Stimulated activated naive B cell treated with anti-CD40 and anti-IgM and Interleukin-4, amounts not matched to agents 10 μg/mL and 1 μg/mL and 100 μg/mL, for 72 hours (primary cell): ENCODE measurements around the gene SCFD2.

Experiments used
- ATAC-seq, 2 donors: fragments of 150-1000 bp; cut with Tn5 transposase; replicated peaks; 2 replicates each; pipeline ENCODE4 v1.10.0; 2021; ENCODE audit warnings: moderate library complexity in 1 of 2
- DNase-seq: peaks from one replicate; pipeline ENCODE4 v3.0.0; 2021
- H3K27ac Mint-ChIP-seq: one replicate; pipeline ENCODE4 v1.8.0; 2022; ENCODE audit warnings: mild to moderate bottlenecking, mixed read lengths
- H3K27me3 Mint-ChIP-seq, 2 donors: one replicate each; pipeline ENCODE4 v1.8.0; 2022; ENCODE audit warnings: mixed read lengths in 2 of 2
- H3K36me3 Mint-ChIP-seq, 2 donors: one replicate each; pipeline ENCODE4 v1.8.0; 2022; ENCODE audit warnings: mixed read lengths in 2 of 2, mild to moderate bottlenecking in 1 of 2
- H3K4me1 Mint-ChIP-seq, 2 donors: one replicate each; pipeline ENCODE4 v1.8.0; 2022; ENCODE audit warnings: mixed read lengths in 2 of 2, mild to moderate bottlenecking in 1 of 2
- H3K4me3 Mint-ChIP-seq, 2 donors: one replicate each; pipeline ENCODE4 v1.8.0; 2022; ENCODE audit warnings: mild to moderate bottlenecking in 2 of 2, mixed read lengths in 2 of 2, moderate library complexity in 1 of 2
- H3K9me3 Mint-ChIP-seq, 2 donors: one replicate each; pipeline ENCODE4 v1.8.0; 2022; ENCODE audit warnings: mixed read lengths in 2 of 2, mild to moderate bottlenecking in 1 of 2

SCFD2 gene

GRCh38 chr4:53094040-53094439, 271.8 kb downstream of the SCFD2 start:
- H3K4me1 Mint-ChIP-seq, result peaks cover 0 to 5% of the 10 kb centered on the region in 2 donors
- no peak overlapping the region for H3K27ac Mint-ChIP-seq
- DNase-seq (no peak), ATAC-seq (no peak)
- H3K27me3 Mint-ChIP-seq, result no peaks in the 10 kb centered on the region
- no peak overlapping the region for H3K4me3 Mint-ChIP-seq
- peaks cover 15 to 27% of the 10 kb centered on the region in 2 donors for H3K36me3 Mint-ChIP-seq
- H3K9me3 Mint-ChIP-seq, result peaks cover 8 to 14% of the 10 kb centered on the region in 2 donors

GRCh38 chr4:53089936-53090729, 275.7 kb downstream of the SCFD2 start:
- Mint-ChIP-seq H3K36me3 (peaks cover 28 to 35% of the 10 kb centered on the region in 2 donors), H3K4me3 (no peak overlapping the region), H3K4me1 (peaks cover 0 to 5% of the 10 kb centered on the region in 2 donors), H3K9me3 (peaks cover 13 to 20% of the 10 kb centered on the region in 2 donors), H3K27ac (no peak overlapping the region), H3K27me3 (no peaks in the 10 kb centered on the region)
- DNase-seq (no peak), ATAC-seq (no peak)

- DNase-seq (no peak), ATAC-seq (no peak)
- H3K27ac Mint-ChIP-seq, result no peak overlapping the region
- peaks cover 0 to 5% of the 10 kb centered on the region in 2 donors for H3K4me1 Mint-ChIP-seq
- H3K9me3 Mint-ChIP-seq, result peaks cover 14 to 23% of the 10 kb centered on the region in 2 donors
- H3K27me3 Mint-ChIP-seq, result no peaks in the 10 kb centered on the region
- no peak overlapping the region for H3K4me3 Mint-ChIP-seq
- peaks cover 36 to 40% of the 10 kb centered on the region in 2 donors for H3K36me3 Mint-ChIP-seq
Measured at GRCh38 chr4:53088152-53088551, 277.7 kb downstream of the SCFD2 start.

- H3K27me3 Mint-ChIP-seq, result no peaks in the 10 kb centered on the region
- peaks cover 2 to 4% of the 10 kb centered on the region in 2 donors for H3K4me1 Mint-ChIP-seq
- H3K27ac Mint-ChIP-seq, result no peak overlapping the region
- no peak for ATAC-seq
- no peak for DNase-seq
- H3K4me3 Mint-ChIP-seq, result no peak overlapping the region
- peaks cover 10 to 11% of the 10 kb centered on the region in 2 donors for H3K36me3 Mint-ChIP-seq
- peaks cover 4 to 5% of the 10 kb centered on the region in 2 donors for H3K9me3 Mint-ChIP-seq
Measured at GRCh38 chr4:53076374-53076958, 289.4 kb downstream of the SCFD2 start.

DNA sequence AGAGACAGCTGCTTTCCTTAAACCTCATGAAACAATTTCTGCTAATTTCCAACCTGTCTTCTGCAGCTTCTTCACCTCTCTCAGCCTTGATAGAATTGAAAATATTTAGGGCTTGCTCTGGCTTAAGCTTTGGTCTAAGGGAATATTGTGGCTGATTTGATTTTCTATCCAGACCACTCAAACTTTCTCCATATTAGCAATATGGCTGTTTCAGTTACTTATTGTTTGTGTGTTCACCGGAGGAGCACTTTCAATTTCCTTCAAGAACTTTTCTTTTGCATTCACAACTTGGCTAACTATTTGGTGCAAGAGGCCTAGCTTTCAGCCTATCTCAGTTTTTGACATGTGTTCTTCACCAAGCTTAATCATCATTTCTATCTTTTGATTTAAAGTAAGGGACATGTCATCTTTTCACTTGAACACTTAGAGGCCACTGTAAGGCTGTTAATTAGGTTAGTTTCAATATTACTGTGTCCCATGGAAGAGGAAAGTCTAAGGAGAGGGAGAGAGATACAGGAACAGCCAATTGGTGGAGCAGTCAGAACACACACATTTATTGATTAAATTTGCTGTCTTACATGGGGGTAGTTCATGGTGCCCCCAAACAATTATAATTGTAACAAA, 290.6 kb downstream of the SCFD2 start:
- no peak for ATAC-seq
- Mint-ChIP-seq H3K4me3 (no peak overlapping the region), H3K27ac (no peak overlapping the region), H3K4me1 (peaks cover 2 to 4% of the 10 kb centered on the region in 2 donors), H3K36me3 (peaks cover 15 to 16% of the 10 kb centered on the region in 2 donors), H3K27me3 (no peaks in the 10 kb centered on the region), H3K9me3 (peaks cover 4 to 8% of the 10 kb centered on the region in 2 donors)
- no peak for DNase-seq

GRCh38 chr4:53068755-53069330, 297.0 kb downstream of the SCFD2 start:
- no peaks in the 10 kb centered on the region for H3K4me1 Mint-ChIP-seq
- DNase-seq, result no peak

GRCh38 chr4:53067125-53067802, 298.6 kb downstream of the SCFD2 start:
- DNase-seq, result no peak
- H3K27ac Mint-ChIP-seq, result no peak overlapping the region
- no peak for ATAC-seq

More at GRCh38 chr4:53068755-53069330, 297.0 kb downstream of the SCFD2 start:
- H3K4me3 Mint-ChIP-seq, result no peak overlapping the region
- H3K27ac Mint-ChIP-seq, result no peak overlapping the region
- no peak for ATAC-seq
- no peaks in the 10 kb centered on the region for H3K27me3 Mint-ChIP-seq
- peaks cover 21 to 27% of the 10 kb centered on the region in 2 donors for H3K36me3 Mint-ChIP-seq
- H3K9me3 Mint-ChIP-seq, result peaks cover 12 to 17% of the 10 kb centered on the region in 2 donors

DNA sequence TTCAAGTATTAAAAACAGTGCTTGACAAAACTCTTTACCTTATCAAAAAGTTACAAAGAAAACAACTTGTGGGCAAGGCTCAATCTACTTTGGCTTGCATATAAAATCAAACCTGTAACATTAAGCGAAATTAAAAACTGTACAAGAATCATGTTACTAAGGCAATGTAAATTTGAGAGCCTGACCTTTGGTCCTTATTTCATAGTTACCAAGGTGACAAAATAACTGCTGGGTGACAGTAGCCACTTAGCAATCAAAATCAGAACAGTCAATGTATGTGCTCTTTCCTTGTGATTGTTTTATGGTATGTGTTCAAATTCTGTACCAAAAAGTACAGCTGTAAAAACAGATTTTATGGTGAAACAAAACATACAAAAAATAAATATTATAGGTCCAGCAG, 299.7 kb downstream of the SCFD2 start:
- Mint-ChIP-seq H3K9me3 (peaks cover 8 to 12% of the 10 kb centered on the region in 2 donors), H3K4me1 (no peaks in the 10 kb centered on the region), H3K27me3 (no peaks in the 10 kb centered on the region), H3K4me3 (no peak overlapping the region), H3K27ac (no peak overlapping the region), H3K36me3 (peaks cover 18 to 26% of the 10 kb centered on the region in 2 donors)
- ATAC-seq (no peak), DNase-seq (no peak)

More at GRCh38 chr4:53067125-53067802, 298.6 kb downstream of the SCFD2 start:
- Mint-ChIP-seq H3K9me3 (peaks cover 8 to 14% of the 10 kb centered on the region in 2 donors), H3K36me3 (peaks cover 17 to 22% of the 10 kb centered on the region in 2 donors), H3K4me3 (no peak overlapping the region), H3K27me3 (no peaks in the 10 kb centered on the region), H3K4me1 (no peaks in the 10 kb centered on the region)

- Mint-ChIP-seq H3K36me3 (peaks cover 14 to 21% of the 10 kb centered on the region in 2 donors), H3K9me3 (peaks cover 8 to 9% of the 10 kb centered on the region in 2 donors), H3K4me3 (no peak overlapping the region), H3K4me1 (no peaks in the 10 kb centered on the region), H3K27ac (no peak overlapping the region), H3K27me3 (no peaks in the 10 kb centered on the region)
- ATAC-seq (no peak), DNase-seq (no peak)
Measured at GRCh38 chr4:53064609-53065008, 301.3 kb downstream of the SCFD2 start.

DNA sequence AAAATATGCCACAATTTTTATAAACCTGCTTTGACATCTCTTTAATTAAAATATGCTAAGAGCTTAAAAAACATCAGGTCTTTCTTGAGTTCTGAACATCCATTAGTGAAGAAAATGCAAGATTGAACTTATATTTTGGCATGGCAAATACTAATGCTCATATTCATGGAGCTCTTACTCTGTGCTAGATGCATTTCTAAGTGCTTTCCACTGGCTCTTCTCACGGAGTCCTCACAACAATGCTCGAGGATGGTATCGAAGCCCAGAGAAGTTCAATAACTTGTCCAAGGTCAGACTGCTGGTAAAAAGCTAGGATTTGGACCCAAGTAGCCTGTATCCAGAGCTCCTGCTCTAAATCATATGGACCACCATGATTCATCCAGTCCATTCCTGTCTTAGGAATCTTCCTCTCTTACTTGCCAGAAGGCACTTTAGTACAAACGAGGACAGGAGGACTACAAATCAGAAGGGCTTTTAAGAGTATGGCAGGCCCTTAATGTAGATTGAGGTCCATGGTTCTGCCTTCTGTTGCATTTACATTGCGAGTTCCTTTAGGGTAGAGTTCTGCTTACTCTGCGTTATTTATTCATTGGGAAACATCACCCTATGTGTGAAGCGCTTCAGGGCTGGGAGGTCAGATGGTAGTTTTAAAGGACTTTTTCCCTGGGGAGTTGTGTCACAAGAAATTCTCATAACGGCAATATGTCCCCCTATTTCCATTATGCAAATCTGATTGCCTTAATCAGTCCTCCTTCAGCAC, 304.6 kb downstream of the SCFD2 start:
- no peak for ATAC-seq
- Mint-ChIP-seq H3K4me1 (no peaks in the 10 kb centered on the region), H3K27me3 (no peaks in the 10 kb centered on the region), H3K4me3 (no peak overlapping the region), H3K36me3 (peaks cover 11 to 16% of the 10 kb centered on the region in 2 donors), H3K27ac (no peak overlapping the region), H3K9me3 (peaks cover 0 to 4% of the 10 kb centered on the region in 2 donors)
- no peak for DNase-seq

GRCh38 chr4:53060278-53060677, 305.6 kb downstream of the SCFD2 start:
- Mint-ChIP-seq H3K27me3 (no peaks in the 10 kb centered on the region), H3K4me3 (no peak overlapping the region), H3K4me1 (no peaks in the 10 kb centered on the region), H3K27ac (no peak overlapping the region), H3K36me3 (peaks cover 11 to 19% of the 10 kb centered on the region in 2 donors), H3K9me3 (peaks cover 0 to 4% of the 10 kb centered on the region in 2 donors)
- ATAC-seq (no peak), DNase-seq (no peak)

DNA sequence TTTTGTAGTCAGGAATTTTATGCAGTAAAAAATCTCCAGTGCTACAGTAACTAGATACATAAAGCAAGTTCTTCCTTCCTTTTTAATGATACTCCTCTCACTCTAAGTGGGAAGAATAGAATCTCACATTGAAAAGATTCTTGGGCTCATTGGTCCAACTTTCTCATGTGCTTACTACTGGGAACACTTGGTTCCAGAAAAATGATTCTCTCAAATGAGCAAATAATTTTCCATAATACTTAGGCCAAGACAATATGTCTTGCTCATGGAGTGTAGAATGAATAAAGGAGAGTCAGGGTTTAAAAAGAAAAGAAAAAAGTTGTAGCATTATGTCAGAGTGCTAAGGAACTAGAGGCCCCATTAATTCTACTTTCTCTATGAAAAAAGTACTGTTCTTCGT, 306.0 kb downstream of the SCFD2 start:
- ATAC-seq, result no peak
- no peak for DNase-seq
- H3K9me3 Mint-ChIP-seq, result peaks cover 0 to 4% of the 10 kb centered on the region in 2 donors
- no peaks in the 10 kb centered on the region for H3K4me1 Mint-ChIP-seq
- no peak overlapping the region for H3K27ac Mint-ChIP-seq
- no peak overlapping the region for H3K4me3 Mint-ChIP-seq
- no peaks in the 10 kb centered on the region for H3K27me3 Mint-ChIP-seq
- H3K36me3 Mint-ChIP-seq, result peaks cover 11 to 19% of the 10 kb centered on the region in 2 donors

DNA sequence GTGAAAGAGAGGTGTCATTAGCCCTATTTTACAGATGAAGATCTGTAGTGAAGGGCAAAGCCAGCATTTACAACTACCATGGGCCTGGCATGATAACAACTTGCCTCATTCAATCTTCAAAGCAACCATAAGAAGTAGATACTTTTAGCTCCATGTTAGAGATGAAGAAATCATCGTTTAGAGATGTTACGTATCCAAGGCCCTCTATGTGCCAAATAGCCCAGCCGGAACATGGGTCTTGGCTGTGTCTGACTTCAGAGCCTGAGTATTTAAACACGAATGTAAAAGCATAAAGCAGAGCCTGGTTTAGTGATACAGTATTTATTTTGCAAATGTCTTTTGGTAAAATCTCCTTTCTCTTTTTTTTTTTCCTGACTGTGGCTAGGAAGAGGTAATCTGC, 306.6 kb downstream of the SCFD2 start:
- H3K27me3 Mint-ChIP-seq, result no peaks in the 10 kb centered on the region
- H3K27ac Mint-ChIP-seq, result no peak overlapping the region
- no peak for DNase-seq
- H3K36me3 Mint-ChIP-seq, result peaks cover 11 to 19% of the 10 kb centered on the region in 2 donors
- peaks cover 0 to 4% of the 10 kb centered on the region in 2 donors for H3K9me3 Mint-ChIP-seq
- no peak overlapping the region for H3K4me3 Mint-ChIP-seq
- no peaks in the 10 kb centered on the region for H3K4me1 Mint-ChIP-seq
- no peak for ATAC-seq
